ENCODE measurements around the gene TNFRSF1B.

GRCh38 chr1:12249748-12250147, 83.0 kb downstream of the TNFRSF1B start:
- TF ChIP-seq POLR2A (IDR thresholded peaks at IDR 0.05), result no peak
- TF ChIP-seq, protein P1, sequence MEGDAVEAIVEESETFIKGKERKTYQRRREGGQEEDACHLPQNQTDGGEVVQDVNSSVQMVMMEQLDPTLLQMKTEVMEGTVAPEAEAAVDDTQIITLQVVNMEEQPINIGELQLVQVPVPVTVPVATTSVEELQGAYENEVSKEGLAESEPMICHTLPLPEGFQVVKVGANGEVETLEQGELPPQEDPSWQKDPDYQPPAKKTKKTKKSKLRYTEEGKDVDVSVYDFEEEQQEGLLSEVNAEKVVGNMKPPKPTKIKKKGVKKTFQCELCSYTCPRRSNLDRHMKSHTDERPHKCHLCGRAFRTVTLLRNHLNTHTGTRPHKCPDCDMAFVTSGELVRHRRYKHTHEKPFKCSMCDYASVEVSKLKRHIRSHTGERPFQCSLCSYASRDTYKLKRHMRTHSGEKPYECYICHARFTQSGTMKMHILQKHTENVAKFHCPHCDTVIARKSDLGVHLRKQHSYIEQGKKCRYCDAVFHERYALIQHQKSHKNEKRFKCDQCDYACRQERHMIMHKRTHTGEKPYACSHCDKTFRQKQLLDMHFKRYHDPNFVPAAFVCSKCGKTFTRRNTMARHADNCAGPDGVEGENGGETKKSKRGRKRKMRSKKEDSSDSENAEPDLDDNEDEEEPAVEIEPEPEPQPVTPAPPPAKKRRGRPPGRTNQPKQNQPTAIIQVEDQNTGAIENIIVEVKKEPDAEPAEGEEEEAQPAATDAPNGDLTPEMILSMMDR (IDR thresholded peaks at IDR 0.05), result no peak
